ENCODE data around the gene PCDH15.

Gene PCDH15

GRCh38 chr10:54137396-54137795 lies 663.6 kb downstream of the PCDH15 start:
- H3K36me3 ChIP-seq (ENCODE audit: control insufficient read depth, insufficient read depth, low read length) = no peaks in the 10 kb centered on the region
- peaks cover 50% of the 10 kb centered on the region for H3K9me3 ChIP-seq (ENCODE audit: control insufficient read depth, insufficient read depth, low read length)
- no peak overlapping the region for H3K4me3 ChIP-seq (ENCODE audit: low read depth, low read length)
- H3K27me3 ChIP-seq (ENCODE audit: control insufficient read depth, insufficient read depth, low read length) = no peaks in the 10 kb centered on the region
- no peaks in the 10 kb centered on the region for H3K4me1 ChIP-seq (ENCODE audit: control insufficient read depth, insufficient read depth, low read length)
- H3K9ac ChIP-seq (ENCODE audit: low read depth, low read length) = no peak overlapping the region
- H3K27ac ChIP-seq (ENCODE audit: low read depth, low read length) = no peak overlapping the region

- Histone ChIP-seq H3K4me3 (ENCODE audit: low read depth, low read length) (no peak overlapping the region), H3K27me3 (ENCODE audit: control insufficient read depth, insufficient read depth, low read length) (no peaks in the 10 kb centered on the region), H3K9ac (ENCODE audit: low read depth, low read length) (no peak overlapping the region), H3K27ac (ENCODE audit: low read depth, low read length) (no peak overlapping the region), H3K4me1 (ENCODE audit: control insufficient read depth, insufficient read depth, low read length) (no peaks in the 10 kb centered on the region), H3K9me3 (ENCODE audit: control insufficient read depth, insufficient read depth, low read length) (peaks cover 9% of the 10 kb centered on the region), H3K36me3 (ENCODE audit: control insufficient read depth, insufficient read depth, low read length) (no peaks in the 10 kb centered on the region)
Measured at GRCh38 chr10:54133203-54133602, 667.8 kb downstream of the PCDH15 start.

GRCh38 chr10:54131833-54132232 lies 669.2 kb downstream of the PCDH15 start:
- no peak overlapping the region for H3K27ac ChIP-seq (ENCODE audit: low read depth, low read length)
- H3K4me1 ChIP-seq (ENCODE audit: control insufficient read depth, insufficient read depth, low read length) = no peaks in the 10 kb centered on the region
- no peaks in the 10 kb centered on the region for H3K27me3 ChIP-seq (ENCODE audit: control insufficient read depth, insufficient read depth, low read length)
- no peaks in the 10 kb centered on the region for H3K36me3 ChIP-seq (ENCODE audit: control insufficient read depth, insufficient read depth, low read length)
- no peak overlapping the region for H3K9ac ChIP-seq (ENCODE audit: low read depth, low read length)
- H3K4me3 ChIP-seq (ENCODE audit: low read depth, low read length) = no peak overlapping the region
- H3K9me3 ChIP-seq (ENCODE audit: control insufficient read depth, insufficient read depth, low read length) = no peaks in the 10 kb centered on the region

GRCh38 chr10:54130394-54130793 lies 670.6 kb downstream of the PCDH15 start:
- H3K9me3 ChIP-seq (ENCODE audit: control insufficient read depth, insufficient read depth, low read length) = no peaks in the 10 kb centered on the region
- no peak overlapping the region for H3K27ac ChIP-seq (ENCODE audit: low read depth, low read length)
- no peak overlapping the region for H3K9ac ChIP-seq (ENCODE audit: low read depth, low read length)
- no peaks in the 10 kb centered on the region for H3K4me1 ChIP-seq (ENCODE audit: control insufficient read depth, insufficient read depth, low read length)
- no peaks in the 10 kb centered on the region for H3K36me3 ChIP-seq (ENCODE audit: control insufficient read depth, insufficient read depth, low read length)
- no peak overlapping the region for H3K4me3 ChIP-seq (ENCODE audit: low read depth, low read length)
- H3K27me3 ChIP-seq (ENCODE audit: control insufficient read depth, insufficient read depth, low read length) = no peaks in the 10 kb centered on the region

- Histone ChIP-seq H3K4me1 (ENCODE audit: control insufficient read depth, insufficient read depth, low read length) (no peaks in the 10 kb centered on the region), H3K4me3 (ENCODE audit: low read depth, low read length) (no peak overlapping the region), H3K27me3 (ENCODE audit: control insufficient read depth, insufficient read depth, low read length) (no peaks in the 10 kb centered on the region), H3K36me3 (ENCODE audit: control insufficient read depth, insufficient read depth, low read length) (no peaks in the 10 kb centered on the region), H3K9ac (ENCODE audit: low read depth, low read length) (no peak overlapping the region), H3K27ac (ENCODE audit: low read depth, low read length) (no peak overlapping the region), H3K9me3 (ENCODE audit: control insufficient read depth, insufficient read depth, low read length) (peaks cover 4% of the 10 kb centered on the region; the same call in 1 of the 2 replicates)
Measured at GRCh38 chr10:54125098-54125747, 675.8 kb downstream of the PCDH15 start.

- peaks cover 4% of the 10 kb centered on the region; the same call in 1 of the 2 replicates for H3K9me3 ChIP-seq (ENCODE audit: control insufficient read depth, insufficient read depth, low read length)
- no peak overlapping the region for H3K9ac ChIP-seq (ENCODE audit: low read depth, low read length)
- no peaks in the 10 kb centered on the region for H3K4me1 ChIP-seq (ENCODE audit: control insufficient read depth, insufficient read depth, low read length)
- no peaks in the 10 kb centered on the region for H3K27me3 ChIP-seq (ENCODE audit: control insufficient read depth, insufficient read depth, low read length)
- H3K27ac ChIP-seq (ENCODE audit: low read depth, low read length) = no peak overlapping the region
- H3K36me3 ChIP-seq (ENCODE audit: control insufficient read depth, insufficient read depth, low read length) = no peaks in the 10 kb centered on the region
- H3K4me3 ChIP-seq (ENCODE audit: low read depth, low read length) = no peak overlapping the region
Measured at GRCh38 chr10:54124209-54124885, 676.7 kb downstream of the PCDH15 start.

- H3K4me1 ChIP-seq (ENCODE audit: control insufficient read depth, insufficient read depth, low read length) = no peaks in the 10 kb centered on the region
- no peak overlapping the region for H3K9ac ChIP-seq (ENCODE audit: low read depth, low read length)
- no peaks in the 10 kb centered on the region for H3K27me3 ChIP-seq (ENCODE audit: control insufficient read depth, insufficient read depth, low read length)
- H3K4me3 ChIP-seq (ENCODE audit: low read depth, low read length) = no peak overlapping the region
- H3K9me3 ChIP-seq (ENCODE audit: control insufficient read depth, insufficient read depth, low read length) = peaks cover 4% of the 10 kb centered on the region; the same call in 1 of the 2 replicates
- no peak overlapping the region for H3K27ac ChIP-seq (ENCODE audit: low read depth, low read length)
- no peaks in the 10 kb centered on the region for H3K36me3 ChIP-seq (ENCODE audit: control insufficient read depth, insufficient read depth, low read length)
Measured at GRCh38 chr10:54120806-54121205, 680.2 kb downstream of the PCDH15 start.

GRCh38 chr10:54108961-54109360 lies 692.1 kb downstream of the PCDH15 start:
- Histone ChIP-seq H3K4me1 (ENCODE audit: control insufficient read depth, insufficient read depth, low read length) (no peaks in the 10 kb centered on the region), H3K36me3 (ENCODE audit: control insufficient read depth, insufficient read depth, low read length) (no peaks in the 10 kb centered on the region), H3K9ac (ENCODE audit: low read depth, low read length) (no peak overlapping the region), H3K27ac (ENCODE audit: low read depth, low read length) (no peak overlapping the region), H3K27me3 (ENCODE audit: control insufficient read depth, insufficient read depth, low read length) (no peaks in the 10 kb centered on the region), H3K4me3 (ENCODE audit: low read depth, low read length) (no peak overlapping the region), H3K9me3 (ENCODE audit: control insufficient read depth, insufficient read depth, low read length) (no peaks in the 10 kb centered on the region)

- no peak overlapping the region for H3K9ac ChIP-seq (ENCODE audit: low read depth, low read length)
- no peaks in the 10 kb centered on the region for H3K9me3 ChIP-seq (ENCODE audit: control insufficient read depth, insufficient read depth, low read length)
- no peaks in the 10 kb centered on the region for H3K27me3 ChIP-seq (ENCODE audit: control insufficient read depth, insufficient read depth, low read length)
- no peaks in the 10 kb centered on the region for H3K36me3 ChIP-seq (ENCODE audit: control insufficient read depth, insufficient read depth, low read length)
- no peak overlapping the region for H3K27ac ChIP-seq (ENCODE audit: low read depth, low read length)
- H3K4me3 ChIP-seq (ENCODE audit: low read depth, low read length) = no peak overlapping the region
- H3K4me1 ChIP-seq (ENCODE audit: control insufficient read depth, insufficient read depth, low read length) = no peaks in the 10 kb centered on the region
Measured at GRCh38 chr10:54096892-54097291, 704.1 kb downstream of the PCDH15 start.

GRCh38 chr10:54094321-54094720 lies 706.7 kb downstream of the PCDH15 start:
- H3K4me3 ChIP-seq (ENCODE audit: low read depth, low read length) = no peak overlapping the region
- no peaks in the 10 kb centered on the region for H3K9me3 ChIP-seq (ENCODE audit: control insufficient read depth, insufficient read depth, low read length)
- H3K27ac ChIP-seq (ENCODE audit: low read depth, low read length) = no peak overlapping the region
- H3K27me3 ChIP-seq (ENCODE audit: control insufficient read depth, insufficient read depth, low read length) = no peaks in the 10 kb centered on the region
- no peak overlapping the region for H3K9ac ChIP-seq (ENCODE audit: low read depth, low read length)
- no peaks in the 10 kb centered on the region for H3K36me3 ChIP-seq (ENCODE audit: control insufficient read depth, insufficient read depth, low read length)
- no peaks in the 10 kb centered on the region for H3K4me1 ChIP-seq (ENCODE audit: control insufficient read depth, insufficient read depth, low read length)

- no peak overlapping the region for H3K27ac ChIP-seq (ENCODE audit: low read depth, low read length)
- no peaks in the 10 kb centered on the region for H3K36me3 ChIP-seq (ENCODE audit: control insufficient read depth, insufficient read depth, low read length)
- no peaks in the 10 kb centered on the region for H3K9me3 ChIP-seq (ENCODE audit: control insufficient read depth, insufficient read depth, low read length)
- no peak overlapping the region for H3K9ac ChIP-seq (ENCODE audit: low read depth, low read length)
- no peak overlapping the region for H3K4me3 ChIP-seq (ENCODE audit: low read depth, low read length)
- H3K4me1 ChIP-seq (ENCODE audit: control insufficient read depth, insufficient read depth, low read length) = no peaks in the 10 kb centered on the region
- no peaks in the 10 kb centered on the region for H3K27me3 ChIP-seq (ENCODE audit: control insufficient read depth, insufficient read depth, low read length)
Measured at GRCh38 chr10:54091237-54091636, 709.8 kb downstream of the PCDH15 start.
